H1 (cell line): Measurements from ENCODE around the gene CAPZA2. TPM values are rescaled to one million over a fixed set of nuclear protein-coding genes. Genes with fewer than 3 reads are reported as not detected.

ENCODE experiments used
- CTCF ChIA-PET: fragments of 300-600 bp; sonication (Branson Sonifier 250); formaldehyde crosslinking; loops from one replicate; lab custom pipeline; 2021; ENCODE audit not compliant: partially characterized antibody; lab: Charles Lee
- POLR2A ChIA-PET: fragments of 300-600 bp; sonication (Branson Sonifier 250); formaldehyde crosslinking; loops from one replicate; lab custom pipeline; 2021; ENCODE audit warnings: inconsistent platforms; ENCODE audit not compliant: partially characterized antibody; lab: Charles Lee
- DNase-seq, 2 experiments: peaks; one replicate each; pipeline versions ENCODE4 v3.0.0 to v3.0.0-alpha.2; 2010 to 2022; ENCODE audit warnings: low spot score in 2 of 2, low read depth in 1 of 2, mixed read lengths in 1 of 2
- FAIRE-seq: peaks from 2 replicates; lab custom pipeline; 2011; peaks lifted over from hg19 to GRCh38; lab: Jason Lieb, UNC
- H2AFZ ChIP-seq: 2 replicates; pipeline ENCODE4 v1.8.1; 2012; ENCODE audit warnings: low read length, inconsistent platforms
- H2AK5ac ChIP-seq: 2 replicates; pipeline ENCODE4 v1.6.1; 2013; ENCODE audit warnings: low read depth, low read length
- H2BK120ac ChIP-seq: replicated peaks from 2 replicates; pipeline ENCODE3; 2013; ENCODE audit warnings: low read depth, low read length, inconsistent platforms
- H2BK12ac ChIP-seq: 2 replicates; pipeline ENCODE4 v1.6.1; 2013; ENCODE audit warnings: low read depth, low read length
- H2BK15ac ChIP-seq: 2 replicates; pipeline ENCODE4 v1.6.1; 2013; ENCODE audit warnings: low read length
- H2BK20ac ChIP-seq: 2 replicates; pipeline ENCODE4 v1.6.1; 2013; ENCODE audit warnings: low read length
- H2BK5ac ChIP-seq: 2 replicates; pipeline ENCODE4 v1.6.1; 2013; ENCODE audit warnings: low read depth, low read length
- H3K14ac ChIP-seq: 2 replicates; pipeline ENCODE4 v1.6.1; 2013; ENCODE audit warnings: inconsistent platforms; ENCODE audit not compliant: insufficient read length
- H3K18ac ChIP-seq: 2 replicates; pipeline ENCODE4 v1.6.1; 2013; ENCODE audit warnings: low read length; ENCODE audit errors: extremely low read depth
- H3K23ac ChIP-seq: 2 replicates; pipeline ENCODE4 v1.6.1; 2013; ENCODE audit warnings: inconsistent platforms; ENCODE audit not compliant: insufficient read length
- H3K23me2 ChIP-seq: 2 replicates; pipeline ENCODE4 v1.6.1; 2013; ENCODE audit warnings: low read depth, low read length
- H3K27ac ChIP-seq: 2 replicates; pipeline ENCODE4 v1.6.1; 2011; ENCODE audit warnings: low read depth, low read length, inconsistent platforms
- H3K27me3 ChIP-seq, 4 experiments: replicated peaks in 1 of 4; 1 replicate in 1 of 4; 2 replicates in 3 of 4; pipeline versions ENCODE4 v1.6.1 to v1.8.1; 2011 to 2013; ENCODE audit warnings: low read length in 3 of 4, mild to moderate bottlenecking in 3 of 4, inconsistent platforms in 2 of 4, mixed read lengths in 2 of 4, moderate library complexity in 1 of 4; ENCODE audit not compliant: control insufficient read depth in 3 of 4, insufficient read depth in 3 of 4; ENCODE audit errors: extremely low read depth in 1 of 4
- H3K36me3 ChIP-seq, 4 experiments: 2 replicates each; pipeline versions ENCODE4 v1.6.1 to v1.8.1; 2011 to 2013; ENCODE audit warnings: mild to moderate bottlenecking in 4 of 4, low read length in 3 of 4, moderate library complexity in 2 of 4, control low read depth in 1 of 4, inconsistent platforms in 1 of 4; ENCODE audit not compliant: insufficient read depth in 4 of 4, control insufficient read depth in 2 of 4
- H3K4ac ChIP-seq: replicated peaks from 2 replicates; pipeline ENCODE3; 2013; ENCODE audit warnings: low read length, low read depth, mixed read lengths, inconsistent platforms; ENCODE audit not compliant: insufficient read length
- H3K4me1 ChIP-seq, 4 experiments: replicated peaks in 1 of 4; 1 replicate in 1 of 4; 2 replicates in 3 of 4; pipeline versions ENCODE4 v1.6.1 to v1.8.1; 2011 to 2013; ENCODE audit warnings: low read length in 3 of 4, inconsistent platforms in 2 of 4, mixed read lengths in 1 of 4; ENCODE audit not compliant: insufficient read depth in 4 of 4, control insufficient read depth in 3 of 4
- H3K4me2 ChIP-seq, 2 experiments: 2 replicates each; pipeline versions ENCODE4 v1.6.1 to v1.8.1; 2011 to 2013; ENCODE audit warnings: low read depth in 2 of 2, low read length in 2 of 2, control low read depth in 1 of 2, inconsistent platforms in 1 of 2, mild to moderate bottlenecking in 1 of 2; ENCODE audit not compliant: insufficient read depth in 1 of 2
- H3K4me3 ChIP-seq, 4 experiments: fragments of 200-600, 300-600 bp in 1 of 4; sonication (generic), shearing (Covaris generic), sonication (Bioruptor Twin) in 1 of 4; 2 replicates each; pipeline versions ENCODE4 v1.5.1 to v1.8.1; 2011 to 2016; ENCODE audit warnings: low read length in 4 of 4, low read depth in 3 of 4, control low read depth in 2 of 4, inconsistent platforms in 2 of 4, mild to moderate bottlenecking in 2 of 4, mixed read lengths in 1 of 4, moderate library complexity in 1 of 4; ENCODE audit not compliant: insufficient read depth in 2 of 4; ENCODE audit errors: extremely low read depth in 1 of 4
- H3K56ac ChIP-seq: replicated peaks from 2 replicates; pipeline ENCODE3; 2013; ENCODE audit warnings: low read depth, mild to moderate bottlenecking, mixed read lengths, low read length, inconsistent platforms; ENCODE audit not compliant: insufficient read length
- H3K79me1 ChIP-seq: 2 replicates; pipeline ENCODE4 v1.6.1; 2013; ENCODE audit warnings: low read depth, low read length, control low read depth
- H3K79me2 ChIP-seq, 2 experiments: 2 replicates each; pipeline versions ENCODE4 v1.6.1 to v1.8.1; 2012 to 2013; ENCODE audit warnings: low read length in 2 of 2, mild to moderate bottlenecking in 2 of 2, inconsistent platforms in 1 of 2; ENCODE audit not compliant: insufficient read depth in 2 of 2, control insufficient read depth in 1 of 2
- H3K9ac ChIP-seq, 4 experiments: replicated peaks in 1 of 4; 1 replicate in 1 of 4; 2 replicates in 3 of 4; pipeline versions ENCODE4 v1.6.1 to v1.8.1; 2011 to 2013; ENCODE audit warnings: low read depth in 3 of 4, low read length in 3 of 4, control low read depth in 2 of 4, mild to moderate bottlenecking in 2 of 4, moderate library complexity in 2 of 4, inconsistent platforms in 1 of 4; ENCODE audit errors: extremely low read depth in 1 of 4
- H3K9me3 ChIP-seq, 2 experiments: 2 replicates each; pipeline versions ENCODE4 v1.6.1 to v1.8.1; 2012 to 2013; ENCODE audit warnings: mild to moderate bottlenecking in 2 of 2, moderate library complexity in 2 of 2, control low read depth in 1 of 2, inconsistent platforms in 1 of 2, low read depth in 1 of 2, low read length in 1 of 2, mixed read lengths in 1 of 2; ENCODE audit not compliant: insufficient read depth in 2 of 2
- H4K20me1 ChIP-seq, 2 experiments: replicated peaks in 1 of 2; 2 replicates each; pipeline versions ENCODE3 to v1.8.1; 2011 to 2013; ENCODE audit warnings: inconsistent platforms in 2 of 2, low read length in 2 of 2, mild to moderate bottlenecking in 1 of 2; ENCODE audit not compliant: insufficient read depth in 2 of 2, control insufficient read depth in 1 of 2
- H4K5ac ChIP-seq: 2 replicates; pipeline ENCODE4 v1.6.1; 2013; ENCODE audit warnings: low read length, low read depth, mixed read lengths, inconsistent platforms; ENCODE audit not compliant: insufficient read length
- H4K8ac ChIP-seq: 2 replicates; pipeline ENCODE4 v1.8.0; 2013; ENCODE audit warnings: mild to moderate bottlenecking, moderate library complexity, low read length, inconsistent platforms; ENCODE audit not compliant: insufficient read depth; ENCODE audit errors: extremely low read depth
- H4K91ac ChIP-seq: replicated peaks from 2 replicates; pipeline ENCODE3; 2013; ENCODE audit warnings: low read length, mixed read lengths, inconsistent platforms; ENCODE audit not compliant: insufficient read length
- CHD1 ChIP-seq: IDR thresholded peaks from 2 replicates; pipeline ENCODE4 v1.6.1; 2012; ENCODE audit warnings: low read depth, low read length, improper control_type of control experiment
- CREB1 ChIP-seq: IDR thresholded peaks from 2 replicates; pipeline ENCODE4 v1.6.1; 2012; ENCODE audit warnings: inconsistent platforms
- HDAC6 ChIP-seq: IDR thresholded peaks from one replicate; pipeline ENCODE4 v1.7.1; 2012; ENCODE audit warnings: low read depth, mild to moderate bottlenecking, inconsistent platforms, low read length, moderate library complexity
- MAFK ChIP-seq: IDR thresholded peaks from 2 replicates; pipeline ENCODE4 v1.6.1; 2012; ENCODE audit warnings: low read depth, mild to moderate bottlenecking, improper control_type of control experiment, low read length
- NANOG ChIP-seq: IDR thresholded peaks from 2 replicates; pipeline ENCODE4 v1.6.1; 2011; ENCODE audit warnings: low read length, low read depth, mild to moderate bottlenecking, inconsistent platforms; ENCODE audit not compliant: insufficient read depth, poor library complexity, severe bottlenecking
- PHF8 ChIP-seq: fragments of 200-600 bp; sonication (generic); conservative IDR thresholded peaks from 2 replicates; pipeline ENCODE4 v1.7.1; 2012; ENCODE audit warnings: low read depth, mild to moderate bottlenecking, inconsistent platforms, low read length, moderate library complexity
- RBBP5 ChIP-seq: IDR thresholded peaks from 2 replicates; pipeline ENCODE4 v1.7.1; 2012; ENCODE audit warnings: low read depth, mild to moderate bottlenecking, inconsistent platforms, low read length, moderate library complexity, borderline replicate concordance
- SIN3A ChIP-seq, 2 experiments: IDR thresholded peaks in 1 of 2; conservative IDR thresholded peaks in 1 of 2; 2 replicates each; pipeline ENCODE4 v1.6.1; 2011 to 2012; ENCODE audit warnings: low read length in 2 of 2, improper control_type of control experiment in 1 of 2, low read depth in 1 of 2, mild to moderate bottlenecking in 1 of 2
- SIX5 ChIP-seq: IDR thresholded peaks from 2 replicates; pipeline ENCODE4 v1.6.1; 2011; ENCODE audit warnings: mild to moderate bottlenecking, low read depth, low read length
- TAF1 ChIP-seq: IDR thresholded peaks from 2 replicates; pipeline ENCODE4 v1.6.1; 2011; ENCODE audit warnings: mild to moderate bottlenecking, low read depth, low read length
- WGBS, 2 experiments: shearing (Covaris generic) in 1 of 2; methylation state at CpG; one replicate each; pipeline versions ENCODE4 v1.1.6 to v1.1.7; 2013 to 2015; ENCODE audit warnings: low lambda C conversion rate in 2 of 2, mixed read lengths in 2 of 2, inconsistent platforms in 1 of 2, low coverage in 1 of 2, missing lambda C conversion rate in 1 of 2; ENCODE audit not compliant: insufficient replicate concordance in 2 of 2, insufficient coverage in 1 of 2, insufficient read length in 1 of 2; ENCODE audit errors: extremely low coverage in 1 of 2, missing lambda C conversion rate in 1 of 2; 5-methylcytosine and 5-hydroxymethylcytosine counted together
- polyA plus RNA-seq, 7 experiments: library from polyadenylated mRNA; depleted of rRNA in 3 of 7; stranded (reverse) in 5 of 7; unstranded in 2 of 7; fragments of >200 nt in 5 of 7; fragments of 200-250 nt in 2 of 7; gene quantifications; 1 replicate in 5 of 7; 2 replicates in 1 of 7; 4 replicates in 1 of 7; pipeline versions ENCODE4 v1.2.1 to v1.2.3, GENCODE V29; 2011 to 2013; ENCODE audit warnings: missing spikeins in 2 of 7, mixed read lengths in 2 of 7
- total RNA-seq: library from RNA; stranded (reverse); fragmentation: NEBNext Ultra II Directional; extraction: Animal tissue kit (Norgen Biotek cat#: 25700); gene quantifications from 2 replicates; pipeline ENCODE4 v1.2.1, GENCODE V29; 2021
- TF ChIP-seq, protein P1 (sequence below): IDR thresholded peaks from 2 replicates; pipeline ENCODE4 v1.6.1; 2012; ENCODE audit warnings: inconsistent platforms
- TF ChIP-seq, protein P2 (sequence below): IDR thresholded peaks from 2 replicates; pipeline ENCODE4 v1.6.1; 2012; ENCODE audit warnings: low read length, inconsistent platforms

Gene CAPZA2
- total and polyA plus RNA-seq, 2 of the 8 experiments (the other 6 are each of a cell fraction or from before 2014, with no cell fraction given): 33.2 to 145 TPM

DNA sequence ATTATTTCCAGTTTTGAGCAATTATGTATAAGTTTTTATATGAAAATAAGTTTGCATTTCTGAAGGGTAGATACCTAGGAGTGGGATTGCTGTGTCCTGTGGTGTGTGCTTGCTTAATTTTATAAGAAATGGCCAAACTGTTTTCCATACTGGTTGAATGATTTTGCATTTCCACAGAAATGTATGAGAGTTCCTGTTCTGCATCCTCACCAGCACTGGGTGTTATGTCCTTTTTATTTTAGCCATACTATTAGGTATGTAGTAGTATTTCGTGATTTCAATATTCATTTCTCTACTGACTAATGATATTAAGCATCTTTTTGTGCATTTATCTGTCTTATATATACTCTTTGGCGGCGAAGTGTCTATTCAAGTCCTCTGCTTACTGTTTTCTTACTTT is 22.3 kb downstream of the CAPZA2 start:
- Histone ChIP-seq H2BK12ac (no peak overlapping the region), H2BK15ac (no peak overlapping the region), H3K4me1 (no peaks in the 10 kb centered on the region), H3K23ac (no peak overlapping the region), H4K91ac (no peak overlapping the region), H3K9ac (no peak overlapping the region), H2AK5ac (no peak overlapping the region), H3K36me3 (peaks cover 0 to 14% (median 5%) of the 10 kb centered on the region in 4 experiments; a peak in 3 of 8 replicates), H2BK120ac (no peak overlapping the region), H2BK20ac (no peak overlapping the region), H3K23me2 (no peaks in the 10 kb centered on the region), H4K20me1 (peaks cover 3 to 7% of the 10 kb centered on the region in 2 experiments), H3K4me2 (no peak overlapping the region), H3K79me2 (peaks cover under 1 to 79% of the 10 kb centered on the region in 2 experiments; a peak in 3 of 4 replicates), H3K4me3 (no peak overlapping the region), H4K8ac (no peak overlapping the region), H3K18ac (no peak overlapping the region), H3K79me1 (no peaks in the 10 kb centered on the region; the same call in 1 of the 2 replicates), H3K56ac (no peak overlapping the region), H3K4ac (no peak overlapping the region), H2AFZ (no peak overlapping the region), H3K14ac (no peak overlapping the region), H3K27me3 (no peaks in the 10 kb centered on the region), H3K9me3 (no peaks in the 10 kb centered on the region; a peak in 1 of 4 replicates), H2BK5ac (no peak overlapping the region), H4K5ac (no peak overlapping the region), H3K27ac (no peak overlapping the region)
- CTCF ChIA-PET: interaction anchor here (0.6 kb wide), 1 partner anchor 1015 kb away, joined by 4 read pairs; no protein-coding TSS in a partner anchor
- POLR2A ChIA-PET: no interaction called here
- 95% methylated on average over 3 of the region's 3 CpGs; no CpG with 5 or more reads in 1 of the 2 experiments for WGBS, 2 experiments
- DNase-seq (no peak), FAIRE-seq (no peak)
- no peak for TF ChIP-seq CHD1
- no peak for TF ChIP-seq SIN3A (conservative IDR thresholded peaks at IDR 0.05 in 1 of 2, IDR thresholded peaks at IDR 0.05 in 1 of 2; ENCODE audit: low read depth in 1 of 2, low read length in 2 of 2)
- no peak for TF ChIP-seq PHF8
- TF ChIP-seq RBBP5: no peak
- TF ChIP-seq SIX5: no peak
- TF ChIP-seq, protein P1, sequence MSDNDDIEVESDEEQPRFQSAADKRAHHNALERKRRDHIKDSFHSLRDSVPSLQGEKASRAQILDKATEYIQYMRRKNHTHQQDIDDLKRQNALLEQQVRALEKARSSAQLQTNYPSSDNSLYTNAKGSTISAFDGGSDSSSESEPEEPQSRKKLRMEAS: no peak
- TF ChIP-seq, protein P2, sequence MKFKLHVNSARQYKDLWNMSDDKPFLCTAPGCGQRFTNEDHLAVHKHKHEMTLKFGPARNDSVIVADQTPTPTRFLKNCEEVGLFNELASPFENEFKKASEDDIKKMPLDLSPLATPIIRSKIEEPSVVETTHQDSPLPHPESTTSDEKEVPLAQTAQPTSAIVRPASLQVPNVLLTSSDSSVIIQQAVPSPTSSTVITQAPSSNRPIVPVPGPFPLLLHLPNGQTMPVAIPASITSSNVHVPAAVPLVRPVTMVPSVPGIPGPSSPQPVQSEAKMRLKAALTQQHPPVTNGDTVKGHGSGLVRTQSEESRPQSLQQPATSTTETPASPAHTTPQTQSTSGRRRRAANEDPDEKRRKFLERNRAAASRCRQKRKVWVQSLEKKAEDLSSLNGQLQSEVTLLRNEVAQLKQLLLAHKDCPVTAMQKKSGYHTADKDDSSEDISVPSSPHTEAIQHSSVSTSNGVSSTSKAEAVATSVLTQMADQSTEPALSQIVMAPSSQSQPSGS: no peak
- no peak for TF ChIP-seq HDAC6
- no peak for TF ChIP-seq MAFK
- TF ChIP-seq CREB1: no peak
- TF ChIP-seq TAF1: no peak
- TF ChIP-seq NANOG: no peak
